ENCODE data around the gene CLSTN1. TPM values are rescaled to one million over a fixed set of nuclear protein-coding genes. Genes with fewer than 3 reads are reported as not detected.

The CLSTN1 gene
- total and polyA plus RNA-seq, 10 of the 15 experiments (the other 5 are each of a cell fraction or from before 2014, with no cell fraction given) = 2.7 to 64.4 (median 23.2) TPM

- Histone ChIP-seq H2AFZ (ENCODE audit: control insufficient read depth, low read depth, low read length) (no peak overlapping the region), H4K20me1 (ENCODE audit: control insufficient read depth, insufficient read depth) (no peaks in the 10 kb centered on the region; the same call in 1 of the 2 replicates), H3K36me3 (ENCODE audit: control insufficient read depth in 2 of 2, insufficient read depth in 2 of 2, low read length in 1 of 2) (peaks cover 0 to 6% of the 10 kb centered on the region in 2 experiments; a peak in 2 of 4 replicates), H3K27me3 (replicated peaks in 1 of 2; ENCODE audit: control insufficient read depth in 2 of 2, insufficient read depth in 2 of 2, low read length in 1 of 2) (no peaks in the 10 kb centered on the region), H3K4me2 (ENCODE audit: control insufficient read depth, insufficient read depth) (peak overlapping the region; percentile 25; the same call in 1 of the 2 replicates), H3K9me3 (replicated peaks; ENCODE audit: control insufficient read depth, insufficient read depth, low read length) (no peaks in the 10 kb centered on the region), H3K27ac (ENCODE audit: control insufficient read depth, insufficient read depth) (no peak overlapping the region; the same call in 1 of the 2 replicates), H3K4me3 (no peak overlapping the region), H3K4me1 (ENCODE audit: control insufficient read depth, insufficient read depth, low read length) (peaks cover 6% of the 10 kb centered on the region), H3K79me2 (ENCODE audit: control insufficient read depth, insufficient read depth, low read length) (peaks cover 55% of the 10 kb centered on the region), H3K9ac (ENCODE audit: control insufficient read depth, insufficient read depth, low read length) (no peak overlapping the region)
- ChIA-PET POLR2A (no interaction called here), CTCF (no interaction called here), SMC1A (ENCODE audit: uncharacterized antibody, unreplicated experiment) (no interaction called here), RAD21 (ENCODE audit: unreplicated experiment) (no interaction called here)
- 77% methylated on average over 8 of the region's 8 CpGs for WGBS (ENCODE audit: insufficient coverage, insufficient replicate concordance, low lambda C conversion rate, missing lambda C conversion rate)
- DNase-seq (ENCODE audit: low read depth, low spot score) = no peak
- no peak for TF ChIP-seq EGR1 (IDR thresholded peaks at IDR 0.05; ENCODE audit: borderline replicate concordance in 1 of 2, low read depth in 2 of 2, low read length in 2 of 2)
- no peak for TF ChIP-seq CBFB (IDR thresholded peaks at IDR 0.05; ENCODE audit: low read depth)
- peak; percentile 59 for TF ChIP-seq PKNOX1 (IDR thresholded peaks at IDR 0.05)
- peak; percentile 43 for TF ChIP-seq PBX3 (IDR thresholded peaks at IDR 0.05; ENCODE audit: insufficient replicate concordance, low read depth, low read length)
- FAIRE-seq = no peak
- intact Hi-C loops (cut with micrococcal nuclease; ENCODE audit: unreplicated experiment) = no loop called here
- in situ Hi-C loops (cut with MboI) = no loop called here
- ATAC-seq = peak; percentile 32
- no TSS peak for BruUV-seq (replicated peaks)
These were observed 14.7 kb downstream of the CLSTN1 start for GRCh38 chr1:9809100-9809510.

- intact Hi-C loops (cut with micrococcal nuclease; ENCODE audit: unreplicated experiment) = no loop called here
- no peak for FAIRE-seq
- SMC1A ChIA-PET (ENCODE audit: uncharacterized antibody, unreplicated experiment) = no interaction called here
- Histone ChIP-seq H3K36me3 (ENCODE audit: control insufficient read depth in 2 of 2, insufficient read depth in 2 of 2, low read length in 1 of 2) (peaks cover 0 to 6% of the 10 kb centered on the region in 2 experiments; a peak in 2 of 4 replicates), H2AFZ (ENCODE audit: control insufficient read depth, low read depth, low read length) (no peak overlapping the region), H4K20me1 (ENCODE audit: control insufficient read depth, insufficient read depth) (no peaks in the 10 kb centered on the region; the same call in 1 of the 2 replicates), H3K9ac (ENCODE audit: control insufficient read depth, insufficient read depth, low read length) (no peak overlapping the region), H3K27me3 (replicated peaks in 1 of 2; ENCODE audit: control insufficient read depth in 2 of 2, insufficient read depth in 2 of 2, low read length in 1 of 2) (no peaks in the 10 kb centered on the region), H3K9me3 (replicated peaks; ENCODE audit: control insufficient read depth, insufficient read depth, low read length) (no peaks in the 10 kb centered on the region), H3K4me3 (no peak overlapping the region), H3K27ac (ENCODE audit: control insufficient read depth, insufficient read depth) (no peak overlapping the region), H3K4me1 (ENCODE audit: control insufficient read depth, insufficient read depth, low read length) (peaks cover 6% of the 10 kb centered on the region), H3K4me2 (ENCODE audit: control insufficient read depth, insufficient read depth) (no peak overlapping the region), H3K79me2 (ENCODE audit: control insufficient read depth, insufficient read depth, low read length) (peaks cover 52% of the 10 kb centered on the region)
- POLR2A ChIA-PET = no interaction called here
- no peak for ATAC-seq
- RAD21 ChIA-PET (ENCODE audit: unreplicated experiment) = no interaction called here
- BruUV-seq (replicated peaks) = no TSS peak
- WGBS (ENCODE audit: insufficient coverage, insufficient replicate concordance, low lambda C conversion rate, missing lambda C conversion rate) = 96% methylated on average over 8 of the region's 8 CpGs
- in situ Hi-C loops (cut with MboI) = no loop called here
- CTCF ChIA-PET = no interaction called here
- DNase-seq (ENCODE audit: low read depth, low spot score) = no peak
- TF ChIP-seq TCF7 (IDR thresholded peaks at IDR 0.05; ENCODE audit: borderline replicate concordance) (no peak), POLR2AphosphoS2 (IDR thresholded peaks at IDR 0.05; ENCODE audit: low read depth, low read length) (no peak), PML (IDR thresholded peaks at IDR 0.05; ENCODE audit: low read length) (no peak), ASH2L (IDR thresholded peaks at IDR 0.05; ENCODE audit: borderline replicate concordance, low read depth) (no peak), IKZF2 (IDR thresholded peaks at IDR 0.05) (no peak), STAT1 (conservative IDR thresholded peaks at IDR 0.05) (no peak)
- TF ChIP-seq, protein P1, sequence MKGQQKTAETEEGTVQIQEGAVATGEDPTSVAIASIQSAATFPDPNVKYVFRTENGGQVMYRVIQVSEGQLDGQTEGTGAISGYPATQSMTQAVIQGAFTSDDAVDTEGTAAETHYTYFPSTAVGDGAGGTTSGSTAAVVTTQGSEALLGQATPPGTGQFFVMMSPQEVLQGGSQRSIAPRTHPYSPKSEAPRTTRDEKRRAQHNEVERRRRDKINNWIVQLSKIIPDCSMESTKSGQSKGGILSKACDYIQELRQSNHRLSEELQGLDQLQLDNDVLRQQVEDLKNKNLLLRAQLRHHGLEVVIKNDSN (IDR thresholded peaks at IDR 0.05; ENCODE audit: borderline replicate concordance, extremely low read length, insufficient read depth, low read depth, low read length) = no peak
These were observed 15.3 kb downstream of the CLSTN1 start for GRCh38 chr1:9808459-9808858.
